Neural crest cell (in vitro differentiated cells): Measurements from ENCODE around the gene ABHD17C. TPM values are rescaled to one million over a fixed set of nuclear protein-coding genes. Genes with fewer than 3 reads are reported as not detected.

Source experiments
- DNase-seq: peaks from one replicate; pipeline ENCODE4 v3.0.0; 2021; ENCODE audit warnings: low read depth, mixed read lengths, low spot score
- H3K27ac Mint-ChIP-seq: one replicate; pipeline ENCODE4 v1.8.0; 2021; ENCODE audit warnings: mild to moderate bottlenecking, mixed read lengths; ENCODE audit not compliant: unreplicated experiment
- H3K27me3 Mint-ChIP-seq: 2 replicates; pipeline ENCODE4 v1.8.0; 2021; ENCODE audit warnings: low read depth, mild to moderate bottlenecking, mixed read lengths
- H3K36me3 Mint-ChIP-seq: 2 replicates; pipeline ENCODE4 v1.8.0; 2021; ENCODE audit warnings: low read depth, mild to moderate bottlenecking, mixed read lengths
- H3K4me1 Mint-ChIP-seq: 2 replicates; pipeline ENCODE4 v1.8.0; 2021; ENCODE audit warnings: mixed read lengths
- H3K4me3 Mint-ChIP-seq: one replicate; pipeline ENCODE4 v1.8.0; 2021; ENCODE audit warnings: mild to moderate bottlenecking, mixed read lengths
- H3K9me3 Mint-ChIP-seq: 2 replicates; pipeline ENCODE4 v1.8.0; 2021; ENCODE audit warnings: mixed read lengths
- CTCF ChIP-seq: fragments of 200-600 bp; sonication (generic); conservative IDR thresholded peaks from 2 replicates; pipeline ENCODE4 v1.5.0; 2021; ENCODE audit warnings: antibody characterized with exemption, mild to moderate bottlenecking
- total RNA-seq: library from RNA; stranded (reverse); gene quantifications from 2 replicates; pipeline ENCODE4 v1.2.1, GENCODE V29; 2021

The ABHD17C gene
- total RNA-seq, 1 donor from 2014 or later = 26.5 TPM

- no peak overlapping the region for H3K27ac Mint-ChIP-seq
- H3K36me3 Mint-ChIP-seq = peaks cover 7% of the 10 kb centered on the region
- peaks cover 52% of the 10 kb centered on the region for H3K4me1 Mint-ChIP-seq
- TF ChIP-seq CTCF = no peak
- H3K27me3 Mint-ChIP-seq = no peaks in the 10 kb centered on the region
- peak overlapping the region; percentile 66 for H3K4me3 Mint-ChIP-seq
- H3K9me3 Mint-ChIP-seq = no peaks in the 10 kb centered on the region
- DNase-seq = no peak
Observed at GRCh38 chr15:80698676-80699075, 3.6 kb downstream of the ABHD17C start.

GRCh38 chr15:80699981-80700380 is 4.9 kb downstream of the ABHD17C start:
- no peak overlapping the region for H3K4me3 Mint-ChIP-seq
- H3K27ac Mint-ChIP-seq = no peak overlapping the region
- H3K9me3 Mint-ChIP-seq = no peaks in the 10 kb centered on the region
- H3K4me1 Mint-ChIP-seq = peaks cover 48% of the 10 kb centered on the region
- peaks cover 7% of the 10 kb centered on the region for H3K36me3 Mint-ChIP-seq
- DNase-seq = no peak
- TF ChIP-seq CTCF = no peak
- no peaks in the 10 kb centered on the region for H3K27me3 Mint-ChIP-seq

- Mint-ChIP-seq H3K27me3 (no peaks in the 10 kb centered on the region), H3K4me1 (peaks cover 57% of the 10 kb centered on the region), H3K27ac (no peak overlapping the region), H3K9me3 (no peaks in the 10 kb centered on the region), H3K36me3 (peaks cover 7% of the 10 kb centered on the region), H3K4me3 (peak overlapping the region; percentile 10)
- no peak for TF ChIP-seq CTCF
- DNase-seq = no peak
Observed at GRCh38 chr15:80701676-80702311, 6.7 kb downstream of the ABHD17C start.

- Mint-ChIP-seq H3K36me3 (peaks cover 7% of the 10 kb centered on the region), H3K9me3 (no peaks in the 10 kb centered on the region), H3K27me3 (no peaks in the 10 kb centered on the region), H3K27ac (peak overlapping the region; percentile 69), H3K4me3 (peak overlapping the region; percentile 28), H3K4me1 (peaks cover 56% of the 10 kb centered on the region)
- TF ChIP-seq CTCF = no peak
- no peak for DNase-seq
Observed at GRCh38 chr15:80703081-80703480, 8.0 kb downstream of the ABHD17C start.

GRCh38 chr15:80703965-80704364 is 8.9 kb downstream of the ABHD17C start:
- Mint-ChIP-seq H3K27me3 (no peaks in the 10 kb centered on the region), H3K4me3 (no peak overlapping the region), H3K9me3 (no peaks in the 10 kb centered on the region), H3K36me3 (peaks cover under 1% of the 10 kb centered on the region), H3K27ac (no peak overlapping the region), H3K4me1 (peaks cover 51% of the 10 kb centered on the region)
- DNase-seq = no peak
- no peak for TF ChIP-seq CTCF
